ENCODE measurements around the gene PAK1. TPM values are rescaled to one million over a fixed set of nuclear protein-coding genes. Genes with fewer than 3 reads are reported as not detected.
A peak's percentile ranks its signal among the peaks of the same experiment; 100 is the strongest.

Gene PAK1
- total RNA-seq, 2 donors from 2014 or later: 14.5 to 65.6 TPM

DNA sequence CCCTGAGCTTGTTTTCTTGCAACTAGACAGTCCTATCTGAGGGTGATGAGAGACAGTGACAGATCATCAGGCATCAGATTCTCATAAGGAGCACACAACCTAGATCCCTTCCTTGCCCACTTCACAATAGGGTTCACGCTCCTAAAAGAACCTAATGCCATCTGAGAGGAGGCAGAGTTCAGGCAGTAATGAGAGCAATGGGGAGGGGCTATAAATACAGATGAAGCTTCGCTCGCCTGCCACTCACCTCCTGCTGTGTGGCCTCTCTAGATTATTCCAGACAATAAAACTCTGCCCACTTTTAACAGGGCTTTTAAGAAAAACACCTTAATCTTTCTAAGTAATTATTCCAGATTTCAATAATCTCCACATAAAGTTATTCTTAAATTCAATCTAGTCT is 43.9 kb upstream of the PAK1 start:
- Histone ChIP-seq H3K9me3 (no peaks in the 10 kb centered on the region), H3K4me3 (no peak overlapping the region), H3K4me1 (no peaks in the 10 kb centered on the region), H3K27me3 (no peaks in the 10 kb centered on the region), H3K27ac (no peak overlapping the region), H3K36me3 (replicated peaks in 1 of 2; ENCODE audit: insufficient read depth in 1 of 2, low read depth in 2 of 2) (no peaks in the 10 kb centered on the region)
- DNase-seq: no peak
- WGBS, 2 donors: 86 to 90% methylated on average over 3 of the region's 3 CpGs
- intact Hi-C loops (cut with DNase I): no loop called here
- no peak for ATAC-seq
- TF ChIP-seq, protein P1, sequence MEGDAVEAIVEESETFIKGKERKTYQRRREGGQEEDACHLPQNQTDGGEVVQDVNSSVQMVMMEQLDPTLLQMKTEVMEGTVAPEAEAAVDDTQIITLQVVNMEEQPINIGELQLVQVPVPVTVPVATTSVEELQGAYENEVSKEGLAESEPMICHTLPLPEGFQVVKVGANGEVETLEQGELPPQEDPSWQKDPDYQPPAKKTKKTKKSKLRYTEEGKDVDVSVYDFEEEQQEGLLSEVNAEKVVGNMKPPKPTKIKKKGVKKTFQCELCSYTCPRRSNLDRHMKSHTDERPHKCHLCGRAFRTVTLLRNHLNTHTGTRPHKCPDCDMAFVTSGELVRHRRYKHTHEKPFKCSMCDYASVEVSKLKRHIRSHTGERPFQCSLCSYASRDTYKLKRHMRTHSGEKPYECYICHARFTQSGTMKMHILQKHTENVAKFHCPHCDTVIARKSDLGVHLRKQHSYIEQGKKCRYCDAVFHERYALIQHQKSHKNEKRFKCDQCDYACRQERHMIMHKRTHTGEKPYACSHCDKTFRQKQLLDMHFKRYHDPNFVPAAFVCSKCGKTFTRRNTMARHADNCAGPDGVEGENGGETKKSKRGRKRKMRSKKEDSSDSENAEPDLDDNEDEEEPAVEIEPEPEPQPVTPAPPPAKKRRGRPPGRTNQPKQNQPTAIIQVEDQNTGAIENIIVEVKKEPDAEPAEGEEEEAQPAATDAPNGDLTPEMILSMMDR (IDR thresholded peaks at IDR 0.05): no peak
- no peak for TF ChIP-seq POLR2A (IDR thresholded peaks at IDR 0.05)

DNA sequence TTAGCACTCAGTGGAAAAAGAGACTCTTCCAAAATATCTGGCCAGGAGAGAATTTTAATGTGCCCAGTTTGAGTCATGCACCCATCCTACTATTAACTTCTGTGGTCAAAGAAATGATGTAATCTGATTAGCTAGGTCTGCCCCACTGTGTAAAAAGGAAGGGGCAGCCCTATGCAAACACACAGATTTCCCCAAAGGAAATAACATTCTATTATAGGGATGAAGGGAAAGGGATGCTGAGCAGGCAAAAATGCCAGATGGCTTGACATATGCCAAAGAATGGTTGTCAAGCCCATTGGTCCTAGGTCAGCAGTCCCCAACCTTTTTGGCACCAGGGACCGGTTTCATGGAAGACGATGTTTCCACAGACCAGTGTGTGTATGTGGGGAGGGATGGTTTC is 43.3 kb upstream of the PAK1 start:
- intact Hi-C loops (cut with DNase I): no loop called here
- H3K27ac ChIP-seq: no peak overlapping the region
- H3K27me3 ChIP-seq: no peaks in the 10 kb centered on the region
- no peaks in the 10 kb centered on the region for H3K9me3 ChIP-seq
- no peak for TF ChIP-seq POLR2A (IDR thresholded peaks at IDR 0.05)
- TF ChIP-seq, protein P1 (IDR thresholded peaks at IDR 0.05): no peak
- ATAC-seq (no peak), DNase-seq (no peak)
- no peaks in the 10 kb centered on the region for H3K36me3 ChIP-seq (replicated peaks in 1 of 2; ENCODE audit: insufficient read depth in 1 of 2, low read depth in 2 of 2)
- no peaks in the 10 kb centered on the region for H3K4me1 ChIP-seq
- 92 to 97% methylated on average over 2 of the region's 2 CpGs for WGBS, 2 donors
- H3K4me3 ChIP-seq: no peak overlapping the region

DNA sequence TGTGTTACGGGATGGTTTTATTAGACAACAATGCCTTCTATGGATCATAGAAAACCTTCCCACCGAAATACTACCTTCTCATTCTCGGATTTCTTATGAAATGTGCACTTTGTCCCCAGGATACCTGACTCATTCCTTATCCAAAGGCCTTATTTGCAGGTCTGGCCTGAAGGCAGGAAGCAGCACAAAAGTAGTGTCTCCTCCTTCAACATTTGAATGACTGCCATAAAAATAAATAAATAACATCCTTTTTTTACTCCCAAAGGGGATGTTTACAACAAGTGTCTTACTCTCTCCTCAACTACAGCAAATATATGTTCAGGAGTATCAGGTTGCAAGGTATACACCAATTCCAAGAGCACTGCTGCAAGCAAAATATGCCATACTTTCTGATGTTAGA is 41.6 kb upstream of the PAK1 start:
- 58 to 59% methylated on average over 3 of the region's 3 CpGs for WGBS, 2 donors
- H3K27ac ChIP-seq: no peak overlapping the region
- intact Hi-C loops (cut with DNase I): no loop called here

DNA sequence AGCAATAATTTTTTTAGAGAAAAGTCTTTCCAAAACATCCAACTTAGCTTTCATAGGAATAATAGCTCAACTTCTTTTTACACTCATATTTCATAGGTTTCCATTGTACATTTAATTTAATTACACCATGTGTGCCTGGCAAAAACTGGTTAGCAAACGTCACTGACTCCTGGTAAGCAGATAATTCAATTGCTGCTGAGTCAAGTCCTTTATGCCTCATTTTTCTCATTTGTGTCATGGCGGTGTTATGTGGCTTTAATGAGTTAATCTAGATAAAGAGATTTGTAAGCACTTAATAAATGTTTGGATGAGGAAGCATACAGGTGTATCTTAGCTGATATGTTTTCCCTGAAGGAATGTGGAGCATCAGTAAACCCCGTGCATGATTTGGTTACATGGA is 41.2 kb upstream of the PAK1 start:
- H3K4me1 ChIP-seq: no peaks in the 10 kb centered on the region
- ATAC-seq (no peak), DNase-seq (no peak)
- whole genome bisulfite sequencing, 2 donors: 78 to 81% methylated on average over 3 of the region's 3 CpGs
- H3K27ac ChIP-seq: no peak overlapping the region
- H3K36me3 ChIP-seq (replicated peaks in 1 of 2; ENCODE audit: insufficient read depth in 1 of 2, low read depth in 2 of 2): no peaks in the 10 kb centered on the region
- H3K4me3 ChIP-seq: no peak overlapping the region
- H3K27me3 ChIP-seq: no peaks in the 10 kb centered on the region
- no peak for TF ChIP-seq POLR2A (IDR thresholded peaks at IDR 0.05)
- TF ChIP-seq, protein P1 (IDR thresholded peaks at IDR 0.05): no peak
- H3K9me3 ChIP-seq: no peaks in the 10 kb centered on the region
- intact Hi-C loops (cut with DNase I): no loop called here

More for the DNA sequence above, 41.6 kb upstream of the PAK1 start:
- Histone ChIP-seq H3K4me1 (no peaks in the 10 kb centered on the region), H3K9me3 (no peaks in the 10 kb centered on the region), H3K4me3 (no peak overlapping the region), H3K36me3 (replicated peaks in 1 of 2; ENCODE audit: insufficient read depth in 1 of 2, low read depth in 2 of 2) (no peaks in the 10 kb centered on the region), H3K27me3 (no peaks in the 10 kb centered on the region)
- no peak for ATAC-seq
- TF ChIP-seq POLR2A (IDR thresholded peaks at IDR 0.05): no peak
- TF ChIP-seq, protein P1 (IDR thresholded peaks at IDR 0.05): no peak
- no peak for DNase-seq

DNA sequence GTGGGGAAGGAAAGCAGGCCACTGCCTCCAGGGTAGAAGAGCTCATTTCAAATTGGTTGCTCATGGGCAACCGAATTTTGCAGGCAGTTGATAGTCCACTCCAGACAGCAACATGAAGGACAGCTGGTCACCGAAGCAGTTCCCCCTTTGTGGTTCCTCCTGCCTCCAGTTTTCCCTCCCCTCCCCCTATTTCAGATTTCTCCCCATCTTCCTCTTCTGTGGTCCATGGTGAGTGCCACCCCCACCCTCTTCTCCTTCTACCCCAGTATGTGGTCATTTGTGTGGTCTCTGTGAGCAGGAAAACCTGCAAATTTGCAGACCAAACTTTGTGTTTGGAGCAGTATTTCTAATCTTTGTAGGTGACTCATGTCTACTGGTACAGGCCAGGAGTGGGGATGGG is 38.2 kb upstream of the PAK1 start:
- Histone ChIP-seq H3K4me3 (no peak overlapping the region), H3K27me3 (no peaks in the 10 kb centered on the region), H3K4me1 (no peaks in the 10 kb centered on the region), H3K9me3 (no peaks in the 10 kb centered on the region), H3K27ac (no peak overlapping the region), H3K36me3 (replicated peaks in 1 of 2; ENCODE audit: insufficient read depth in 1 of 2, low read depth in 2 of 2) (no peaks in the 10 kb centered on the region)
- ATAC-seq (no peak), DNase-seq (peak in 1 of 4 donors; percentile 37)
- no peak for TF ChIP-seq POLR2A (IDR thresholded peaks at IDR 0.05)
- TF ChIP-seq, protein P1 (IDR thresholded peaks at IDR 0.05): no peak
- WGBS, 2 donors: 66 to 78% methylated on average over 2 of the region's 2 CpGs
- intact Hi-C loops (cut with DNase I): no loop called here
